ENCODE data around the gene C7.

C7 gene

DNA sequence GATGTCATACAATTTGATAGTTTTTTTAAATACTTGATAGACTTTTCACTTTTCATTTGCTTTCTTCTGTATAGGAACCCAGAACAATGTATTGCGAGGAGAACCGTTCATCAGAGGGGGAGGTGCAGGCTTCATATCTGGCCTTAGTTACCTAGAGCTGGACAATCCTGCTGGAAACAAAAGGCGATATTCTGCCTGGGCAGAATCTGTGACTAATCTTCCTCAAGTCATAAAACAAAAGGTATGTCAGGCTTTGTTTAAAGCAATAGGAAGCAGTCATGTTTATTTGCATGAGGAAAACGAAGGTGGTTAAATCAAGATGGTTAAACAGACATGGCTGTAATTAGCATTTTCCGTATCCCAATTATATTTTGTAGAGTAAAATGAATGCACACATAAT, 46.0 kb downstream of the C7 start:
- Mint-ChIP-seq H3K9me3 (peaks cover 2% of the 10 kb centered on the region), H3K27ac (no peak overlapping the region), H3K4me3 (no peak overlapping the region), H3K36me3 (no peaks in the 10 kb centered on the region), H3K27me3 (no peaks in the 10 kb centered on the region), H3K4me1 (no peaks in the 10 kb centered on the region)
- no peak for DNase-seq (ENCODE audit: low spot score in 2 of 2)
- ATAC-seq (ENCODE audit: low read depth), result no peak

DNA sequence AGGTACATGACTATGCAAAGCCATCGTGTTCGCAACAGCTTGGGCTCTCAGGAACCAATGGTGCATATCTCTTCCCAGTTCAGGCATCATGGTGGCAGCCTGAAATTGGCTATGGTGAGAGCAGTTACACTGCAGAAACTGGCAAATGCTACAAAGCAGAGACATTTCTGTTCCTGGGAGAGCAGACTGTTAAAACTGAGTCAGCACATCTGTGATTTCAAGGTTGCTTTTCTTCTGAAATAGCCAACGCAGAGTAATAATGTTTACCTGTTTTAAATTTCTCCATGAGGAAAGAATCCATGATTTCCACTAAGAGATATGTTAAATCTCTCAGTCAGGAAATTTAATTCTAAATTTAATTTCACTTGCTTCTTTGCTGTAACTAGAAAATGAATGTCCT, 47.8 kb downstream of the C7 start:
- Mint-ChIP-seq H3K4me3 (no peak overlapping the region), H3K9me3 (peaks cover 2% of the 10 kb centered on the region), H3K36me3 (no peaks in the 10 kb centered on the region), H3K27me3 (no peaks in the 10 kb centered on the region), H3K4me1 (no peaks in the 10 kb centered on the region), H3K27ac (no peak overlapping the region)
- no peak for ATAC-seq (ENCODE audit: low read depth)
- DNase-seq (ENCODE audit: low spot score in 2 of 2), result no peak

DNA sequence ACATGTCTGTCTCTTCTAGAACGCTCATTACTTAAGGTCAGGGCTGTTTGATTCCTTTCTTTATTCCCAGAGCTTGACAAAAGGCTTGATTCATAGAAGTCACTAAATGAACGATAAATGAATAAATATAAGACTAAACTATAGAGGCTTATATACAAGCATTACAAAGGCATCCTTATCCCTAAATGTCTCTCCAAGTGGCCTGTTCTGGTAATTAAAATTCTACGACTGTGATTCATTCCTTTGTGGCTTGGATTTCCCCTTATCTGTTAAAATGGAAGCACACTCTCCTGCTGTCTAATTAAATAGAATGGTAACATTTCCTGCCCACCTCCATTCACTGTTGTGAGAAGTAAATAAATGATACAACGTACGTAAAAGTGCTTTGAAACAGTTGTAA, 49.5 kb downstream of the C7 start:
- DNase-seq (ENCODE audit: low spot score in 2 of 2), result no peak
- H3K27ac Mint-ChIP-seq, result no peak overlapping the region
- no peaks in the 10 kb centered on the region for H3K27me3 Mint-ChIP-seq
- H3K4me3 Mint-ChIP-seq, result no peak overlapping the region
- peaks cover 2% of the 10 kb centered on the region for H3K9me3 Mint-ChIP-seq
- no peak for ATAC-seq (ENCODE audit: low read depth)
- no peaks in the 10 kb centered on the region for H3K4me1 Mint-ChIP-seq
- H3K36me3 Mint-ChIP-seq, result no peaks in the 10 kb centered on the region

DNA sequence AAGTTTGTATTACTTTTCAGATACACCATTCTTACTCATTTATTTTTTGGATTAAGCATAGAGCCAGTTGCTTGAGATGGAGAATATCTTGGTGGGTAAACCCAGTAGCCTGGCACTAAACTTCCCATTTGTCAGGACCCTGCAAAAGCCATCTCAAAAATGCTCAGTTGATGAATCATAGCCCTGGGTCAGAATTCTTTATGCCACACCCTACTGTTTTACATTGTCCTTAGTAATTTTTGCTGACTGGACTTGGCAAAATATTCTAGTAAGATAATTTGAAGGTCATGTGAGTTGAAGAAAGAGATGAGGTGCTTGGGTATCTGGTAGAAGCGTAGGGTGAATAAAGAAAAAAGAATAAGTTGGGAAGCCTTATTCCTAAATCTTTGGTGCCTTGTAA, 50.7 kb downstream of the C7 start:
- ATAC-seq (ENCODE audit: low read depth) (no peak), DNase-seq (ENCODE audit: low spot score in 2 of 2) (no peak)
- Mint-ChIP-seq H3K27ac (no peak overlapping the region), H3K4me1 (no peaks in the 10 kb centered on the region), H3K36me3 (no peaks in the 10 kb centered on the region), H3K4me3 (no peak overlapping the region), H3K9me3 (peaks cover 2% of the 10 kb centered on the region), H3K27me3 (no peaks in the 10 kb centered on the region)

DNA sequence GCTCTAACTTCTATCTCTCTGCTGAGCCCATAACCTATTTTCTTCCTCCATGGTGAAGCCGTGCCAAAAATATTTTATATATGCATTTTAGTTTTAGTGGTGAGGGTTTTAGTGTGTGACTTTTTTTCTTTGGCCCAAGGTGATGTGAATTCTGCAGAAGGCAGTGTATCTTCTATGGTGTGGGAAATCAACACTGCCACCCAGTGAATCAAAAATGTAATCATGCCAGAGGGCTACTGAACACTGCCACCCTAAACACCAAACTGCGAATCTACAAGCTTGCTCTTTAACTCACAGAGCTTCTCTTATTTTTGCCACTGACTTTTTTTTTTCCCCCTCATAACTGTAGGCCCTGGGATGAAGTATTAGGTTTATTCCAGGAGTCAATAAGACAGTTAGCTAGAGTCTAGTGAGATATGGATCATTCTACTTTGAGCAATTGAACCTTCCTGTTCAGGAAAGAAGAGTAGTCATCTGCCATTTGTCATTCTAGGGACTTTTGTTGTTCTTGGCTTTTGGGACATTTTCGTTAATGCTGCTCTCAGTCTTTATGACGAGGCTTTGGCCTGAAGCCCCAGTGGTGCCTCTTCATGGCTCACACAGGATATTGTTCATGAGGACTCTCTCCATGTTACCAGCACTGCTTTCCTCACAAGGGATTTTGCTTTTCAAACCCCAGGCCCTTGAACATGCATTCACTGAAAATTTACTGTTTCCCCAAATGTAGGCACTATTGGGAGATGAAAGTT, 53.1 kb downstream of the C7 start:
- no peaks in the 10 kb centered on the region for H3K4me1 Mint-ChIP-seq

DNA sequence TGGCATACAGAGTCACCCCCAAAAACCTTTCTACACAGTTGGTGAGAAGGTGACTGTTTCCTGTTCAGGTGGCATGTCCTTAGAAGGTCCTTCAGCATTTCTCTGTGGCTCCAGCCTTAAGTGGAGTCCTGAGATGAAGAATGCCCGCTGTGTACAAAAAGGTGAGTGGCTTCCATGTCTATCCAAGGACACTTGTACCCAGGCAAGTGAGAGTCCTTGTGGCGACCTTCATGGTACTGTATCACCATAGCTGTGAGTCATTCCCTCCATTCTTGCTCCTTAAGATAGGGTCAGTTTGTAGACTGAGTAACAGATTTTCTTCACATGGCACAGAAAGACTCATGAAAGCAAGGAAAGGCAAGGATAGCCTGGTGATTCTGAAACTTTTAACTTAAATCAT, 63.1 kb downstream of the C7 start:
- DNase-seq (ENCODE audit: low spot score in 2 of 2) (no peak), ATAC-seq (ENCODE audit: low read depth) (no peak)
- Mint-ChIP-seq H3K4me1 (no peaks in the 10 kb centered on the region), H3K27me3 (no peaks in the 10 kb centered on the region), H3K27ac (no peak overlapping the region), H3K4me3 (no peak overlapping the region), H3K9me3 (no peaks in the 10 kb centered on the region), H3K36me3 (no peaks in the 10 kb centered on the region)

More for the DNA sequence above, 53.1 kb downstream of the C7 start:
- no peaks in the 10 kb centered on the region for H3K27me3 Mint-ChIP-seq
- DNase-seq (ENCODE audit: low spot score in 2 of 2) (no peak), ATAC-seq (ENCODE audit: low read depth) (no peak)
- H3K9me3 Mint-ChIP-seq, result peaks cover 2% of the 10 kb centered on the region
- no peak overlapping the region for H3K27ac Mint-ChIP-seq
- H3K36me3 Mint-ChIP-seq, result no peaks in the 10 kb centered on the region
- H3K4me3 Mint-ChIP-seq, result no peak overlapping the region

DNA sequence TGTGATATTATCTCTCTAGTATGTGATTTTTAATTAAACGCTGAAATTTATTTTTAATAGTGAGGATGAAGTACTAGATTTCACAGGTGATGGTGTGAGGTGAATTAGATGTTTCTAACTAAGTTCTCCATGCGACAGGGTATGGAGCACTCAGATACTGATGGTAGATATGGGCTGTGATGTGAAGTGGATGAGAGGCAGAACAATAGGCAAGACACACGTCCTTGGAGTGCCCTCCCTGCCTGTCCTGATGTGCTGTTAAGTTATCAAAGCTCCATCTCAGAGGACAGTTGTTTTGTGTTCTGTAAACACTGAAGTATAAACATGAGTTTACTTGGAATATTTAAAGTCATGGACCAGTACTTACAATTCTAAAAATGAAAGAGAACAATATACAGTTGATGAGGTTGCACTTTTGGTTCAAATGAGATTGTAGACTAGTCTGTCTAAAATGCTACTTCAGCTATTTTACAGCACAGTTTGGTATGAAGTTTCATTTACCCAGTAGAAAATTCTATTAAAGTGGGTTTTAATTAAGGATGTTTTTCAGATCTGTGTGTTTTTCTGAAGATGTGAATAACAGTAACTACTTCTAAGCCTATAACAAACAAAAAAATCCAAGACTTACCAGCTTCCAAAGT, 64.2 kb downstream of the C7 start:
- DNase-seq (ENCODE audit: low spot score in 2 of 2) (no peak), ATAC-seq (ENCODE audit: low read depth) (no peak)
- H3K27me3 Mint-ChIP-seq, result no peaks in the 10 kb centered on the region
- no peaks in the 10 kb centered on the region for H3K4me1 Mint-ChIP-seq
- H3K9me3 Mint-ChIP-seq, result no peaks in the 10 kb centered on the region
- no peaks in the 10 kb centered on the region for H3K36me3 Mint-ChIP-seq
- no peak overlapping the region for H3K27ac Mint-ChIP-seq
- H3K4me3 Mint-ChIP-seq, result no peak overlapping the region

DNA sequence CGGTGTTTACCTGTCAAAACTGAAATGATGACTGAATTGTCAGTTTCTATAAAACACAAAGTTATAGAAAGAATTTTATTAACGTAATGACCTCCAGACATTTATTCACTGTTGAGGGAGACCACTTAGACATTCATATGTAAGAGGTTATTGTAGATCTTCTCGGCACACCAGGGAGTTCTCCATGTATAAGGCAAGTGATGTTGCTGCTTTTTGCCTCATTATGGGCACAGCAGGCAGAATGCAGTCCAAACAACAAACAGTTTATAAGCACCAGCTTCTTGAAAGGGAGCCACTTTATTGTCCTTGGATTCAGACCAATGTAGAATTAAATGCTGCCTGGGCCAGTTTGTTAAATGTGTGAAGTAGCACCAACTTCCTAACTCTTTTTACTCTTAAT, 66.7 kb downstream of the C7 start:
- Mint-ChIP-seq H3K27me3 (no peaks in the 10 kb centered on the region), H3K36me3 (no peaks in the 10 kb centered on the region), H3K4me3 (no peak overlapping the region), H3K9me3 (no peaks in the 10 kb centered on the region), H3K27ac (no peak overlapping the region), H3K4me1 (no peaks in the 10 kb centered on the region)
- no peak for ATAC-seq (ENCODE audit: low read depth)
- DNase-seq (ENCODE audit: low spot score in 2 of 2), result no peak

DNA sequence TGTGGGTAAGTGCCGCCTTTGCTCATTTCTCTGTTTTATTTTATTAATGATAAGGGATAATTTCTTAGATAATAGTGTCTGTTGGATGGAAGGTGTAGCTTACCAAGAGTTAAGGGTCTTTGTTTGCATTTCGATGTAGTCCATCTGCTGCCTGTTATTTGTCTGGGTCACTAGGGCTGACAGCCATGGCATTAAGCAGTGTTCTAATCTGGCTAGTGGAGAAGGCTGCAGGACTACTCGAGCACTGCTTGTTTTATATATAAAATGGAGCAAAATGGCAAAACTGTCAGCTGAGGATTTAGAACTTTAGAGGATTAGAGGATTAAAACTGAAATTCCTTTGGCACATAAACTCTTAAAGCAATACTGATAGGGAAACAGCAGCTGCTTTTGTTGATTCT, 67.5 kb downstream of the C7 start:
- Mint-ChIP-seq H3K36me3 (no peaks in the 10 kb centered on the region), H3K4me1 (no peaks in the 10 kb centered on the region), H3K27ac (no peak overlapping the region), H3K4me3 (no peak overlapping the region), H3K27me3 (no peaks in the 10 kb centered on the region), H3K9me3 (no peaks in the 10 kb centered on the region)
- no peak for ATAC-seq (ENCODE audit: low read depth)
- no peak for DNase-seq (ENCODE audit: low spot score in 2 of 2)

DNA sequence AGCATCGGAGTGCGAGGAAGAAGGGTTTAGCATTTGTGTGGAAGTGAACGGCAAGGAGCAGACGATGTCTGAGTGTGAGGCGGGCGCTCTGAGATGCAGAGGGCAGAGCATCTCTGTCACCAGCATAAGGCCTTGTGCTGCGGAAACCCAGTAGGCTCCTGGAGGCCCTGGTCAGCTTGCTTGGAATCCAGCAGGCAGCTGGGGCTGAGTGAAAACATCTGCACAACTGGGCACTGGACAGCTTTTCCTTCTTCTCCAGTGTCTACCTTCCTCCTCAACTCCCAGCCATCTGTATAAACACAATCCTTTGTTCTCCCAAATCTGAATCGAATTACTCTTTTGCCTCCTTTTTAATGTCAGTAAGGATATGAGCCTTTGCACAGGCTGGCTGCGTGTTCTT, 72.1 kb downstream of the C7 start:
- ATAC-seq (ENCODE audit: low read depth) (no peak), DNase-seq (ENCODE audit: low spot score in 2 of 2) (no peak)
- Mint-ChIP-seq H3K27ac (no peak overlapping the region), H3K4me3 (no peak overlapping the region), H3K9me3 (no peaks in the 10 kb centered on the region), H3K4me1 (no peaks in the 10 kb centered on the region), H3K36me3 (no peaks in the 10 kb centered on the region), H3K27me3 (peaks cover 2% of the 10 kb centered on the region)

DNA sequence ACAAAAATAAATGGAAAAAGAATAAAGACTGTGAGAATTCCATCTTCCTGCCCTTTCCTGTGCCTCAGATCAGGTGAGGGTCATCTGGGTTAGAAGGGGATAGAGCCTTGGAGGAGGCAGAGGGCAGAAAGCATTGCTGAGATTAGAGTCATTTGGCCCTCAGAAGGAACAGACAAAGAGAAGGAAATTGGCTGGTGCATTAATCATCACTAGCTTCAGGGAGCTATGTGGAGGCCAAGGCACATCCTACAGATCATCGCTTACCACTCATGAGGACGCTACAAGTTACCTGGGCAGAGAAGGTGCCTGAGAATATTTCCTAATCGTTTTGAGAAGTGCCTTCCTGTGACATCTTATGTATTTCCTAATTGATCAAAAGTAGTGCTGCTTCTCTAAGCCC, 74.5 kb downstream of the C7 start:
- Mint-ChIP-seq H3K9me3 (peaks cover 6% of the 10 kb centered on the region), H3K27me3 (peaks cover 2% of the 10 kb centered on the region), H3K27ac (no peak overlapping the region), H3K4me1 (no peaks in the 10 kb centered on the region), H3K36me3 (no peaks in the 10 kb centered on the region), H3K4me3 (no peak overlapping the region)
- ATAC-seq (ENCODE audit: low read depth) (no peak), DNase-seq (ENCODE audit: low spot score in 2 of 2) (no peak)

DNA sequence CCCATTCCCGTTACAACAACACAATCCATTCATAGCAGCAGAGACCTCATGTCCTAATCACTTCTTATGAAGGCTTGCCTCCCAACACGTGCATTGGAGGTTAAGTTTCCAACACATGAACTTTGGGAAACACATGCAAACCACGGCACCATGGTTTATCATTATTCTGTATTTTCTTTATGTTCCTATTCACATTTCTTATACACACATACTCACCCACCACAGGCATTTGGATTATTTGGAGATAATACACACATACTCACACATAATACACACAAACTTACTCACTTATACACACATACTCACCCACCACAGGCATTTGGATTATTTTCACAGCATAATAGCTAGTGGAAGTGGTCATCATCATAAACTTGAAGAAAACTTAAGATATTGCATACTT, 75.6 kb downstream of the C7 start:
- Mint-ChIP-seq H3K9me3 (peaks cover 6% of the 10 kb centered on the region), H3K27me3 (peaks cover 2% of the 10 kb centered on the region), H3K36me3 (no peaks in the 10 kb centered on the region), H3K27ac (no peak overlapping the region), H3K4me3 (no peak overlapping the region), H3K4me1 (no peaks in the 10 kb centered on the region)
- DNase-seq (ENCODE audit: low spot score in 2 of 2), result no peak
- ATAC-seq (ENCODE audit: low read depth), result no peak

DNA sequence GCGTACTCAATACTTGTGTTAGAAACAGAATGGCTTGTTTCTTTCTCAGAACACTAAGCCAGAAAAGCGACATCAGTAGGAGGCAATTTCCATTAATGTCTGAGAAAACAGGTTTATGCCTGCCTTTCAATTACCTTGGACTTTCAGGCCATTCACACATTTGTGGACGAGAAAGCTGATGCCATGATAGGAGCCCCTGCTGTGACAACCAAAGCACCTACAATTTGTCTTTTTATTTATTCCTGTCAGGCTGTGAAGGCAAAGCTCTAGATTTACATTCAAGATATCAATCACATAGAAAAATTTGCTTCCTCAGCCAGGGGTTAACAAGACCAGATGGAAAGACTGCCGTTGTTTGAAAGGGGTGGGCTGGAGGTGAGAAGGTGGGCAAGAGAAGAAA, 76.2 kb downstream of the C7 start:
- no peaks in the 10 kb centered on the region for H3K36me3 Mint-ChIP-seq
- no peak overlapping the region for H3K27ac Mint-ChIP-seq
- no peaks in the 10 kb centered on the region for H3K4me1 Mint-ChIP-seq
- H3K4me3 Mint-ChIP-seq, result no peak overlapping the region
- no peak for DNase-seq (ENCODE audit: low spot score in 2 of 2)
- peaks cover 2% of the 10 kb centered on the region for H3K27me3 Mint-ChIP-seq
- H3K9me3 Mint-ChIP-seq, result peaks cover 6% of the 10 kb centered on the region
- ATAC-seq (ENCODE audit: low read depth), result no peak

DNA sequence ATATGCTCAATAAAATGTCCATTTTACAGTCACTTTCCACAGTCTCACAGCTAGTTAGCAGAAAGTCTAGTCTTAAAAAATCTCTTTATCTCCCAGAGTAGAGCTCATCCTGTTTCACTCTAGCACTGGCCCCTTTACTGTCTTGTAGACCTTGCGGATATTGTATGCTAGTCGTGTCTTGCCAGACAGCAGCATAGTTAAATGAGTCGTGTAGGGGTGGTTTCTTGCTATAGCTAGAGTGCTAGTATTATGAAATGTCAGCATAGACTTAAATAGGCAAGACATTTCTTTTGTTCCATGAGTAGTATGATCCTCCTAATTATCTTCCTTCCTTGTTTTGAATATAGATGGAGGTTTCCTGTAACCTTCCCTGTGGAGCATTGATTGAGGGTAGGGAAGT, 77.4 kb downstream of the C7 start:
- H3K9me3 Mint-ChIP-seq, result peaks cover 6% of the 10 kb centered on the region
- H3K4me1 Mint-ChIP-seq, result no peaks in the 10 kb centered on the region
- peaks cover 2% of the 10 kb centered on the region for H3K27me3 Mint-ChIP-seq
- no peak for ATAC-seq (ENCODE audit: low read depth)
- H3K36me3 Mint-ChIP-seq, result no peaks in the 10 kb centered on the region
- DNase-seq (ENCODE audit: low spot score in 2 of 2), result no peak
- no peak overlapping the region for H3K27ac Mint-ChIP-seq
- no peak overlapping the region for H3K4me3 Mint-ChIP-seq

DNA sequence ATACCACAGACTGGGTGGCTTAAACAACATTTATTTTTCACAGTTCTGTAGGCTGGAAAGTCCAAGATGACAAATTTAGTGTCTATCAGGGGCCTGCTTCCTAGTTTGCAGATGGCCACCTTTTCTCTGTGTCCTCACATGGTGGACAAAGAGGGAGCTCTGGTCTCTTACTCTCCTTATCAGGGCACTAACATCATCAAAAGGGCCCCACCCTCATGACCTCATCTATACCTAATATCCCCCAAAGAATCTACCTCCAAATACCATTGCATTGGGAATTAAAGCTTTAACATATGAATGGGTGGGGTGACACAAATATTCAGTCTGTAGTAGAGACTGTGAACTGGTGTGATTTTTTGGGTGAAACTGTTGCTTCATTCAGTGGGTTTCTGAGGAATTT, 78.1 kb downstream of the C7 start:
- Mint-ChIP-seq H3K36me3 (no peaks in the 10 kb centered on the region), H3K27me3 (peaks cover 2% of the 10 kb centered on the region), H3K4me1 (no peaks in the 10 kb centered on the region), H3K9me3 (peaks cover 6% of the 10 kb centered on the region), H3K27ac (no peak overlapping the region), H3K4me3 (no peak overlapping the region)
- DNase-seq (ENCODE audit: low spot score in 2 of 2), result no peak
- no peak for ATAC-seq (ENCODE audit: low read depth)
